ENCODE results near the gene ADGRD1.
"Not testable (repeated sequence)": the region's sequence is repeated elsewhere in the genome, so short reads cannot be mapped to it uniquely, and the experiment has no call there.

ADGRD1 gene

DNA sequence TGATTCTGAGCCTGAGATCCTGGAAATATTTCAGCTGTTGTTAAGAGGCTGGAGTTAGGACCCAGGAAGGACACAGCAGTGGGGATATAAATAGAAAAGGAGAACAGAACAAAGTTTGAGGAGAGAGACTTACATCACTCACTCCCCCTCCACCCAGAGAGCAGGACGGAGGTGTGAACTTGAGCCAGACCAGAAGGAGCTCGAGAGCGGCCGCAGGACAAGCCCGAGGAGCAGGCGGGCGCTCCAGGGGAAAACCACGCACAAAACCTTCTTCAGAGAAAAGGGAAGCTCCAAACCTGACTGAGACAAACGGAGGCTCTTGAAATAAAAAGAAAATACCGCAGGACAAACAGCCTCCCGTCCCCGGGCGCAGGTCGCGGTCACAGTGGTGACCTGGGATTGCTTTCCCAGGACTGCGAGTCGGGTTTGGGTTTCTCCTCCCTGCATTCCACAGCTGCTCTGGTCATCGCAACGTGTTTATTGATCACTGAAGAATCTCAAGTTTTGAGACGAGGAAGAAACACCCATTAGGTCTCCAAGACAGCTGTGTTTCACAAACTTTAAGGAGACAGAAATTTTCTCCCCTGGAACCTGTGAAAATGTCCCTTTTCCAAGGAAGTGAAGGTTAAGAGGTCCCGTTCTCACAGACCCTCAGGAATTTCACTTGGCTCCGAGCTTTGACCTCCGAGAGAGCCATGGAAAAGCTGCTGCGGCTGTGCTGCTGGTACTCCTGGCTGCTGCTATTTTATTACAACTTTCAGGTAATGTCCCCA is at the start of gene ADGRD1:
ADGRD1 (plus strand) TSS at position 137 of the 773 bp plus-strand sequence; CDS start at position 696, 559 bp downstream.
- DNase-seq, result peak; percentile 80

DNA sequence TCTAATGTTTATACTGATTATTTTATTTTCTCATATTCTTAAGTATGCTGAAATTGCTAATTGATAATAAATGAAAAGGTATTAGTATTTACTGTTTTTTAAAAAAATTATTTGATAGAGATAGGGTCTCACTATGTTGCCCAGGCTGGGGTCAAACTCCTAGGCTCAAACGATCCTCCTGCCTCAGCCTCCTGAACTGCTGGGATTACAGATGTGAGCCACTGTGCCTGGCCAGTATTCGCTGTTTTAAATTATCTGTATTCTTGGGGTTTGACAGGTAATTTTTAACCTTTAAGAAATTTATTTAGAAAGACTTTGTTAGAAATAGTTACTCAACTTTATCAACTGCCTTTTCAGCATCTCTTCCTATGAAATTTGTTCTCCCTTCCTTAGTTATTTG is 49.6 kb upstream of the ADGRD1 start:
- DNase-seq, result no peak

- DNase-seq, result not testable (repeated sequence)
Measured at GRCh38 chr12:130904936-130905455, 48.7 kb upstream of the ADGRD1 start.

GRCh38 chr12:130909111-130909510 is 44.6 kb upstream of the ADGRD1 start:
- DNase-seq, result no peak

DNA sequence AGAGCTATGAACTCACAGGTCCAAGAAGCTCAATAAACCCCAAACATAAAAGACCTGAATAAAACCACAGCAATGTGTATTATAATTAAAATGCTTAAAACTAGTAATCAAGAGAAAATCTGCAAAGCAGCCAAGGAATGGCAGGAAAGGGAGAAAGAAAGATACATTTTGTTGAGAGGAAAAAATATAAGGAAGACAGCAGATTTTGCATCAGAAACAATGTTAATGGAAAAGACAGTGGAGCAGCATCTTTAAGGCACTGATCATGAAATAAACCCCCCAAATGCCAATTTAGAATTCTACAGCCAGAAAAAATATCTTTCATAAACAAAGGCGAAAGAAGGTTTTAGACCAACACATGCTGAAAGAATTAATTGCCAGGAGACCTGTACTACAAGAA is 42.5 kb upstream of the ADGRD1 start:
- DNase-seq, result no peak

DNA sequence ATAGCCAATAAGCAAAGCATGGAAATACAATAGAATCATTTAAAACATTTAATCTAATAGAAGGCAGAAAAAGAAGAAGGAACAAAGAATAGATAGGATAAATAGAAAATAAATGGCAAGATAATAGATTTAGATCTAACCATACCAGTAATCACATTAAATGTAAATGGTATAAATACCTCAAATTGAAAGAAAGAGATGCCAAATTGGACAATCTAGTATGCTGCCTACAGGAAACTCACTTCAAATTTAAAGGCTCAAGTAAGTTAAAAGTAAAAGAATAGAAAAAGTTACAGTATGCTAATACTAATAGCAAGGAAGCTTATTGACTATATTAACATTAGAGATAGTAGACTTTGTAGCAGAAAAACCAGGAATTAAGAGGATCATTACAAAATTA is 41.8 kb upstream of the ADGRD1 start:
- DNase-seq, result no peak

GRCh38 chr12:130916241-130916911 is 37.3 kb upstream of the ADGRD1 start:
- peak; percentile 78 for DNase-seq

DNA sequence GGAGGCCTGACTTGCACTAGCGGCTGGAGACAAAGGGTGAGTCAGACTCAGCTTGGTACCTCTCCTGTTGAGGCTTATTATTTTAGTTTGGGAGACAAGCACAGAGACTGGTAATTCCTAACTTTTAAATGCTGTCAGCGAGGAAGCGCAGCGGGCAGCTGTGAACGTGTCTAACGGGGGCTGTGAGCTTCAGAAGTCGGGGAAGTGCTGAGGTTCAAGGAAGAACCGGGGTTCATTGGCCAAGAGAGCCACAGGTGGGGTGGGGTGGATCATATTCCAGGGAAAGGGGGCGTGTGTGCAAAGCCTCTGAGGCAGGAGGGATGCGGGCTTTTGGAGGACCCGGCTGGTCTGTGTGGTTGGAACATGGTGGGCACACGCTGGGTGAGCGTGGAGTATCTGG is 36.1 kb upstream of the ADGRD1 start:
- no peak for DNase-seq

DNA sequence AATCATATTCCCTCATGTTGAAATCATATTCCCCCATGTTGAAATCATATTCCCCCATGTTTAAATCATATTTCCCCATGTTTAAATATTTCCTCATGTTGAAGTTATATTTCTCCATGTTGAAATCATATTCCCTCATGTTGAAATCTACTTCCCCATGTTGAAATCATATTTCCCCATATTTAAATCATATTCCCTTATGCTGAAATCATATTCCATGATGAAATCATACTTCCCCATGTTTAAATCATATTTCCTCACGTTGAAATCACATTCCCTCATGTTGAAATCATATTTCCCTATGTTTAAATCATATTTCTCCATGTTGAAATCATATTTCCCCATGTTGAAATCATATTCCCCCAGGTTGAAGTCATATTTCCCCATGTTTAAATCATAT is 34.6 kb upstream of the ADGRD1 start:
- DNase-seq, result no peak

DNA sequence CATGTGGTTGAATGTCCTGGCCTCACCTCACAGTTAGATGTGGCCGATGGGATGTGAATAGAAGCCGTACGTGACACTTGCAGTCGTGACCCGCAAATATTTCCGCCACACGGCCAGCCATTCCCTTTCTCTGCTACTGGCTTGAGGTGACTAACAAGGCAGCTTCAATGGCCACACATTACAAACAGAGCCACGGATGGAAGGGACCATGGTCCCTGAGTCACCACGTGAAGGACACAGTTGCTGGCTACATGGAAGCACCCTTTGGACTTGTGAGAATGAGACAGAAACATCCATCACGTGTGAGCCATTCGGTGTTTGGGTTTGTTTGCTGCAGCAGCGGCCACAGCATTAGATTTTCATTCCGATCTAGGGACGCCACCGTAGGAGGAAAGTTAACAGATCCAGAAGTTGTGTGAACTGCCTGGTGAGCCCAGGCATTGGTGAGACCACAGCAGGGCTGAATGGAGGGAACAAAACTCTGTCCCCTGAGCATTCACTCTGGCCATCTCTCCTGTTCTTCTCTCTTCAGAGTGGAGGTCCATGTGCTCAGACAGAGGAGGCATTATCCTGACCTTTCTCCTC is 33.5 kb upstream of the ADGRD1 start:
- DNase-seq, result no peak

GRCh38 chr12:130920723-130921381 is 32.9 kb upstream of the ADGRD1 start:
- peak; percentile 53 for DNase-seq

DNA sequence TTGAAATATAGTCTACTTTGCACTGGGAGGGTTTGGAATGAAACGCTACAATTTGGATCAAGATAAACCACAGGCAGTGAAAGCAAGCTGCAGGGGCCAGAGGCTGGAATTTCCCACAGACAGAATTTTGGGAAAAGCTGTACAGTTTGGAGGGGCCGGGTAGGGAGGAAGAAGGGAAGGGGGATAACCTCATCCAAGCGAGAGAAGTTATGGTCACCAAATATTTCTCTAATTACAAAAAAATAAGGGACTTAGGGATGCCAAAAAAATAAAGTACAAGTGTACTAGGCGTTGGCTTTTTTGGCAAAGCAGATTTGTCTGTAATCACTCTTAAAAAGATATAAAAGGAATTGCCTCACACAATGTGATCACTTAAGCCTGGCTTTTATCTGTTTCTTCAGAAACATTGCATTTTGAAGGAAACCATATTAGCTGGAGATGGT is 31.2 kb upstream of the ADGRD1 start:
- peak; percentile 64 for DNase-seq

- no peak for DNase-seq
Measured at GRCh38 chr12:130924966-130925665, 28.6 kb upstream of the ADGRD1 start.

- DNase-seq, result no peak
Measured at GRCh38 chr12:130925666-130926015, 28.1 kb upstream of the ADGRD1 start.

DNA sequence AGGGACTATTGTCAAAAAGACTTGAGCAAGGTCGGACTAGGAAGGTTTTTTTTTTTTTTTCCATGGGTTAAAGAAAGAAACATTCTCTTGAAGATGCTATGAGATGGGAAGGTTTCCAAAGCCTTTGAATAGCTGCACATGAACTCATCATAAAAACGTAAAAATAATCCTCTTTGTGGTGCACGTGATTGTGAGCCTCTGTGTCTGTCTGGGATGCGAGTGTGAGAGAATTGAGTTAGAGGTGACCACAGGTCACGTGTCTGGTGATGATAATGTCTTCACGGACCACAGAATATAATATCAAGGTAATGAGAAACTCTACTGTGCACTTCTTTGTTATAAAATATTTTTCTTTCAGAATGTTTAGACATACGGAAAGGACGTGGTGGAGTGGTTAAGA is 24.3 kb upstream of the ADGRD1 start:
- no peak for DNase-seq

DNA sequence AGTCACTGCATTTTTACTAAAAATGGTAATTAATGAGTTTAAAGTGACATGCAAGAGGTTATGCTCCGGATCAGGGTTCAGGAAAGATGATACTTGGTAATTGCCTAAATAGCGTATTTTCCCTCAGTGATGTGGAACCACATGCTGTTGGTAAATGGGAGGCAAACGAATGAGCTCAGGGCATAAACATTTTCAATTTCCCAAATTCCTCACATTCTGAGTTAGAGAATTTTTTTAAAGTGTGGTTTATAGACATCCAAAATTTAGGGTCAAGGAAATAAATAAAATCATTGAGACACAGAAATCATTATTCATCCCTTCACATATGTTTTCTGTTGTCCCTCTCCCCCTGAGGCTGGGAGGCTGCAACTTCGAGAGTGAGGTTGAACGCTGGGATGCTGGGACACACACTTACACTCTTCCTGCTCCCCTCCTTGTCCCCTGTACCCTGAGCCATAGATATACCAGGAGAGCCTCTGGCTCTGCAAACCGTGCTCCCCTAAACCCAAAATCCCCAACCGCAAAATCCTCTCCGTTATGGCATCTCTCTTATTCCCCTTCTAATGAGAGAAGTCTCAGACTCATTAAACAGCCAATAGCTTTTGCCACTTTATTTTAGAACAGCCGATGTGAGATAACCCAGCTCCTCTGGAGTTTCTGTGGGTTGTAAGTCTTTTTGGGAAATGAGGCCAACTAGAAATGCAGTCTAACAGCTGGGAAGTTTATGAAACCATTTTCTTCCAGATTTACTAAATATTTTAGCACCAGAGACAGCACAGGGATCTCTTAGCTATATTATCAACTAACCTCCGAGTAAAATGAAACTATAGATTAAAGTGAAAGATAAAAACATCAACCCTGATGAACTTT is 21.4 kb upstream of the ADGRD1 start:
- DNase-seq, result no peak

- no peak for DNase-seq
Measured at GRCh38 chr12:130933269-130933995, 20.3 kb upstream of the ADGRD1 start.

DNA sequence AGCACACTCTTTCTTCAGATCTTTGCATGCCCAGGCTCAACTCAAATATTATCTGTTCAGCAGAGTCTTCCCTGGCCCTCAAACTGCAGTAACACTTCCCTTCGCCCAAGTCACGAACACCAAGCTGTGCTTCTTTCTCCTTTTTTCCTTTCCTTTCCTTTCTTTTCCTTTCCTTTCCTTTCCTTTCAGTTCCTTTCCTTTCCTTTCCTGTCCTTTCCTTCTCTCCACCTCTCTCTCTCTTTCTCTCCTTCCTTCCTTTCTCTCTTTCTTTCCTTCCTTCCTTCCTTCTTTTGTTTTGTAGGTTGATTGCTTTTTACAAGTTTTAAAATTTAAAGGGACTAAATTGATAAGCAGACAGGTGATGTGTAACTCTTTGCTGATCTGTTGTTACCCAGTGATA is 19.0 kb upstream of the ADGRD1 start:
- DNase-seq, result no peak

DNA sequence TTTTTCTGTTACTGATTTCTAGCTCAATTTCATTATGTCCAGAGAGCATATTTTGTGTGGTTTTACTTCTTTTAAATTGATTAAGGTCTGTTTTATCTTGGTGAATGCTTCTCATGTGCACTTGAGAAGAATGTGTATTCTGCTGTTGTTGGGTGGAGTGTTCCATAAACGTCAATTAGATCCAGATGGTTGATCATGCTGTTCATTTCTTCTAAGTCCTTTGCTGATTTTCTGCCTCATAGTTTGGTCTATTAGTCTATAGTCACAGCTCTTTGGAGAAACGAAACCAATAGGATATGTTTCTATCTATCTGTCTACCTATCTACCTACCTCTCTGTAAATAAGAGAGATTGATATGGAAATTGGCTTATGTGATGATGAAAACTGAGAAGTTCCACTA is 17.1 kb upstream of the ADGRD1 start:
- no peak for DNase-seq

DNA sequence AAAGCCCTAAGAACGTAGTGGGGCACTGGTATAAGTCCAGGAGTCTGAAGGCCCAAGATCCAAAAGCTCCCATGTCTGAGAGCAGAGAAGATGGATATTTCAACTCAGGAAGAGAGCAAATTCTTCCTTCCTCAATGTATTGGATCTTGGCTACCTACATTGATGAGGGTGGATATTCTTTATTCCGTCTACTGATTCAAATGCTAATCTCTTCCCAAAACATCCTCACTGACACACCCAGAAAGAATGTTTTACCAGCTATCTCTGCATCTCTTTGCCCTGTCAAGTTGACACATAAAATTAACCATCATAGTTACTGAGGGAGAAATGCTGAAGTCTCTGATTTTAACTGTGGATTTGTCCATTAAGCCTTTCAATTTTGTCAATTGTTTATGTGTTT is 16.6 kb upstream of the ADGRD1 start:
- no peak for DNase-seq

DNA sequence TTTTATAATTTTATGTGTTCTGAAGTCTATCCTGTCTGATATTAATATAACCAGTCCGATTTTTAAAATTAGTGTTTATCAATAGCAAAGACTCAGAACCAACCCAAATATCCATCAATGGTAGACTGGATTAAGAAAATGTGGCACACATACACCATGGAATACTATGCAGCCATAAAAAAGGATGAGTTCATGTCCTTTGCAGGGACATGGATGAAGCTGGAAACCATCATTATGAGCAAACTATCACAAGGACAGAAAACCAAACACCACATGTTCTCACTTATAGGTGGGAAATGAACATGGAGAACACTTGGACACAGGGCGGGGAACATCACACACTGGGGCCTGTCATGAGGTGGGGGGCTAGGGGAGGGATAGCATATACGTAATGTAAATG is 16.2 kb upstream of the ADGRD1 start:
- not testable (repeated sequence) for DNase-seq
